Esophagus squamous epithelium (tissue), 4 donors: ENCODE measurements around the gene STX17.

Experiments used
- CTCF ChIP-seq, 6 experiments: fragments of 450-650 bp in 4 of 6; fragments of 200-600 bp in 2 of 6; sonication (generic) in 2 of 6; IDR thresholded peaks; one replicate each; pipeline ENCODE4 v1.5.1; 2016 to 2019; ENCODE audit warnings: antibody characterized with exemption in 6 of 6, mild to moderate bottlenecking in 4 of 6, moderate library complexity in 4 of 6
- POLR2A ChIP-seq, 4 donors: fragments of 450-650 bp; IDR thresholded peaks; one replicate each; pipeline ENCODE4 v1.6.1; 2017; ENCODE audit warnings: antibody characterized with exemption in 4 of 4, mild to moderate bottlenecking in 4 of 4, moderate library complexity in 3 of 4

GRCh38 chr9:99931155-99931840 is 24.8 kb downstream of the STX17 start:
- TF ChIP-seq CTCF (IDR thresholded peaks at IDR 0.05) (no peak), POLR2A (IDR thresholded peaks at IDR 0.05) (no peak)
